Stomach (tissue), 19 donors: ENCODE measurements around the gene GULP1. TPM values are rescaled to one million over a fixed set of nuclear protein-coding genes. Genes with fewer than 3 reads are reported as not detected.
A peak's percentile ranks its signal among the peaks of the same experiment; 100 is the strongest.

Experiments
- DNase-seq, 2 donors: peaks; one replicate each; pipeline versions ENCODE4 v3.0.0 to v3.0.0-alpha.2; 2013 to 2019
- H3K27ac ChIP-seq, 5 donors: fragments of 200-600 bp in 4 of 5; sonication (generic) in 4 of 5; one replicate each; pipeline ENCODE4 v1.5.1; 2013 to 2019; ENCODE audit warnings: mild to moderate bottlenecking in 1 of 5, moderate library complexity in 1 of 5
- H3K27me3 ChIP-seq, 3 donors: fragments of 200-600 bp; sonication (generic); one replicate each; pipeline ENCODE4 v1.5.1; 2017 to 2019; ENCODE audit warnings: mixed run types in 1 of 3
- H3K36me3 ChIP-seq, 4 donors: fragments of 200-600 bp; sonication (generic); 1 replicate in 3 of 4; 2 replicates in 1 of 4; pipeline ENCODE4 v1.5.1; 2016 to 2019
- H3K4me1 ChIP-seq, 4 donors: fragments of 200-600 bp; sonication (generic); one replicate each; pipeline ENCODE4 v1.5.1; 2016 to 2019
- H3K4me3 ChIP-seq, 4 donors: fragments of 200-600 bp; sonication (generic) in 3 of 4; one replicate each; pipeline ENCODE4 v1.5.1; 2016 to 2019; ENCODE audit warnings: mild to moderate bottlenecking in 1 of 4
- H3K9me3 ChIP-seq, 4 donors: fragments of 200-600 bp; sonication (generic); one replicate each; pipeline ENCODE4 v1.5.1; 2016 to 2019
- EP300 ChIP-seq: sonication (generic); formaldehyde crosslinking; IDR thresholded peaks from one replicate; pipeline ENCODE4 v1.6.1; 2017; ENCODE audit warnings: antibody characterized with exemption
- POLR2A ChIP-seq, 4 donors: fragments of 450-650 bp; IDR thresholded peaks; one replicate each; pipeline ENCODE4 v1.6.1; 2016; ENCODE audit warnings: antibody characterized with exemption in 4 of 4, control low read depth in 2 of 4, mild to moderate bottlenecking in 1 of 4, moderate library complexity in 1 of 4
- POLR2AphosphoS5 ChIP-seq, 3 donors: sonication (generic); formaldehyde crosslinking; IDR thresholded peaks; one replicate each; pipeline ENCODE4 v1.6.1; 2016; ENCODE audit warnings: antibody characterized with exemption in 3 of 3
- WGBS, 5 donors: extraction: QIAGEN DNeasy Blood & Tissue Kit in 3 of 5; methylation state at CpG; one replicate each; pipeline versions ENCODE4 v1.1.5 to v1.1.7; 2013 to 2018; 5-methylcytosine and 5-hydroxymethylcytosine counted together
- intact Hi-C: fragments of 100-400 bp; cut with DNase I; formaldehyde crosslinking; loops from one replicate; pipeline ENCODE4 v1.15.1; 2023; ENCODE audit warnings: low total_unique reads
- long read RNA-seq, 10 donors: transcript quantifications; one replicate each; lab custom pipeline, GENCODE V29; 2026
- polyA plus RNA-seq, 3 donors: library from polyadenylated mRNA; stranded (reverse); fragments of 200-250 nt; gene quantifications; one replicate each; pipeline ENCODE4 v1.2.3, GENCODE V29; 2013
- total RNA-seq, 5 donors: library from RNA; depleted of rRNA; stranded (reverse); fragments of >200 nt; gene quantifications; one replicate each; pipeline versions ENCODE4 v1.1.0 to v1.2.3, GENCODE V29; 2014 to 2016
- TF ChIP-seq, protein P1 (sequence below), 7 experiments: fragments of 450-650 bp in 4 of 7; fragments of 200-600 bp in 3 of 7; sonication (generic) in 3 of 7; IDR thresholded peaks; one replicate each; pipeline ENCODE4 v1.5.1; 2016 to 2019; ENCODE audit warnings: antibody characterized with exemption in 7 of 7, control low read depth in 2 of 7, mild to moderate bottlenecking in 1 of 7
- donor health status: healthy with polysubstance abuse.
- donor health status: Bipolar disorder and iron deficiency.
- donor health status: healthy.

GULP1 gene, protein sequence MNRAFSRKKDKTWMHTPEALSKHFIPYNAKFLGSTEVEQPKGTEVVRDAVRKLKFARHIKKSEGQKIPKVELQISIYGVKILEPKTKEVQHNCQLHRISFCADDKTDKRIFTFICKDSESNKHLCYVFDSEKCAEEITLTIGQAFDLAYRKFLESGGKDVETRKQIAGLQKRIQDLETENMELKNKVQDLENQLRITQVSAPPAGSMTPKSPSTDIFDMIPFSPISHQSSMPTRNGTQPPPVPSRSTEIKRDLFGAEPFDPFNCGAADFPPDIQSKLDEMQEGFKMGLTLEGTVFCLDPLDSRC
- total RNA-seq: 100 to 1,000 TPM in 2 of 5 donors, 10 to 100 TPM in 2, 1 to 10 TPM in 1; 4.9 to 179 (median 56.7) TPM
- polyA plus RNA-seq: 10 to 100 TPM in 2 of 3 donors, 1 to 10 TPM in 1; 8.2 to 36.5 (median 25.3) TPM
- long read RNA-seq, donor 1, partial matches to known transcripts: 0 of 1 reads
- long read RNA-seq, donor 1, other reads (novel, unspliced or antisense): 0 of 1 reads
- long read RNA-seq, donor 2: 0 reads
- long read RNA-seq, donor 3: 0 reads
- long read RNA-seq, donor 4: 0 reads
- long read RNA-seq, donor 5, partial matches to known transcripts: 6 of 9 reads
- long read RNA-seq, donor 5, other reads (novel, unspliced or antisense): 0 of 9 reads
- long read RNA-seq, donor 6: 0 reads
- long read RNA-seq, donor 7, partial matches to known transcripts: 0 of 3 reads
- long read RNA-seq, donor 7, other reads (novel, unspliced or antisense): 0 of 3 reads
- long read RNA-seq, donor 8, partial matches to known transcripts: 8 of 12 reads
- long read RNA-seq, donor 8, other reads (novel, unspliced or antisense): 0 of 12 reads
- long read RNA-seq, donor 9, partial matches to known transcripts: 0 of 2 reads
- long read RNA-seq, donor 9, other reads (novel, unspliced or antisense): 0 of 2 reads
- long read RNA-seq, donor 10: 0 reads

DNA sequence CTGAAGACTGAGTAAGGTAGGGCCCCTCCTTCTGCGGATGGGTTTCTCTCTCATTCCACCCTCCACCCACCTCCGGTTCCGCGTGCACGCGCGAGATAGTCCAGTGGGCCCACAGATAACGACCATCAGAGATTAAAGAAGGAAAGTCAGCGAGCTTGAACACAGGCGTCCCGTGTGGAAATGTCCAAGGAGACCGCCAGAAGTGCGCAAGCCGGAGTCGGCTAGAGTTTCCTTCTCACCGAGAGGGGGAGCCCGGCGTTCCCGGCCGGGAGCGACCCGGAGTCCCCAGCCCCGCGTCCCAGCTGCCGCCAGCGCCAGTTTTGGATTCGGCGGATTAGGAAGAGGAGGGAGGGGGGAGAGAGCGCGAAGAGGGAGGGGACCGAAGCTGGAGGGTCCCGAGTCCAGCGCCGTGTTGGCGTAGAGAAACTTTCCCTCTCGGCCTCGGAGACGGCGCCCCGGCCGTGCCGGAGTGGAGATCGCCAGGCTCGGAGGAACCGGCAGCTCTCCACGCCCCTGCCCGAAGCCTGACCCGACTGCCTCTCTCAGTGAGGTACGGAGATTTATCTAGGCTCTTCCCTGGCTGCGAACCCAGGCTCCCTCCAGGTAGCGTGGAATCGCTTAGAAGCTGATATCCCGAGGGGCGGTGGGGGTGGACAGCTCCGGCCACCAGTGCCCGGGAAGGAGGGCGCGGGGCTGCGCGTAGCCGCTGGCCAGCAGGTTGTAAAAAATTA is at the start of gene GULP1:
Gene GULP1, plus strand, starts transcription at position 258 of the 731 bp plus-strand sequence. CDS start 185,829 bp downstream, outside the sequence.
- TF ChIP-seq EP300: no peak
- peak in 1 of 3 donors; percentile 60 for TF ChIP-seq POLR2AphosphoS5 (IDR thresholded peaks at IDR 0.05)
- TF ChIP-seq, protein P1, sequence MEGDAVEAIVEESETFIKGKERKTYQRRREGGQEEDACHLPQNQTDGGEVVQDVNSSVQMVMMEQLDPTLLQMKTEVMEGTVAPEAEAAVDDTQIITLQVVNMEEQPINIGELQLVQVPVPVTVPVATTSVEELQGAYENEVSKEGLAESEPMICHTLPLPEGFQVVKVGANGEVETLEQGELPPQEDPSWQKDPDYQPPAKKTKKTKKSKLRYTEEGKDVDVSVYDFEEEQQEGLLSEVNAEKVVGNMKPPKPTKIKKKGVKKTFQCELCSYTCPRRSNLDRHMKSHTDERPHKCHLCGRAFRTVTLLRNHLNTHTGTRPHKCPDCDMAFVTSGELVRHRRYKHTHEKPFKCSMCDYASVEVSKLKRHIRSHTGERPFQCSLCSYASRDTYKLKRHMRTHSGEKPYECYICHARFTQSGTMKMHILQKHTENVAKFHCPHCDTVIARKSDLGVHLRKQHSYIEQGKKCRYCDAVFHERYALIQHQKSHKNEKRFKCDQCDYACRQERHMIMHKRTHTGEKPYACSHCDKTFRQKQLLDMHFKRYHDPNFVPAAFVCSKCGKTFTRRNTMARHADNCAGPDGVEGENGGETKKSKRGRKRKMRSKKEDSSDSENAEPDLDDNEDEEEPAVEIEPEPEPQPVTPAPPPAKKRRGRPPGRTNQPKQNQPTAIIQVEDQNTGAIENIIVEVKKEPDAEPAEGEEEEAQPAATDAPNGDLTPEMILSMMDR (IDR thresholded peaks at IDR 0.05): peak in 5 of 7 experiments; percentile 51 to 73 (median 60)
- Histone ChIP-seq H3K9me3 (no peaks in the 10 kb centered on the region), H3K36me3 (no peaks in the 10 kb centered on the region), H3K27ac (peak within 1 kb of the TSS; percentile 97 to 100 (median 98)), H3K4me3 (peak within 1 kb of the TSS; percentile 55 to 74 (median 67)), H3K27me3 (peaks cover 0 to 8% (median 0%) of the 10 kb centered on the region in 3 donors), H3K4me1 (peaks cover 0 to 43% (median 20%) of the 10 kb centered on the region in 4 donors)
- 1 to 2% (median 1%) methylated on average over 48 to 61 of the region's 61 CpGs for WGBS, 5 donors
- intact Hi-C loops: no loop called here
- peak; percentile 83 to 94 for DNase-seq

DNA sequence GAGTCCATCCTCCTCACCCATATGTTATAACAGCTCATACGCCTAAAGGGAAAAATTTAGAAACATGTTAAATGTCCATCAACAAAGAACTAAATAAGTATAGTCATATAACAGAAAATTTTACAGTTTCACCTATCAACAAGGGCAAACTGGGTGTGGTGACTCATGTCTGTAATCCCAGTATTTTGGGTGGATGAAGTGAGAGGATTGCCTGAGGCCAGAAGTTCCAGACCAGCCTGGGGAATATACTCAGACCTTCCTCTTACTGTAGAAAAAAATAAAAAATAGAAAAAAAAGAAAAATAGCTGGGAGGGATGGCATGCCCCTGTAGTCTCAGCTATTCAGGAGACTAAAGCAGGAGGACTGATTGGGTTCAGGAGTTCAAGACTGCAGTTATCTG is 48.3 kb upstream of the GULP1 start:
- Histone ChIP-seq H3K4me1 (no peaks in the 10 kb centered on the region), H3K4me3 (no peak overlapping the region), H3K36me3 (no peaks in the 10 kb centered on the region), H3K9me3 (peaks cover 0 to 5% (median 0%) of the 10 kb centered on the region in 4 donors), H3K27ac (no peak overlapping the region), H3K27me3 (no peaks in the 10 kb centered on the region)
- intact Hi-C loops: no loop called here
- WGBS, 5 donors: 88 to 98% (median 96%) methylated on average over 1 of the region's 1 CpG
- TF ChIP-seq, protein P1 (IDR thresholded peaks at IDR 0.05): no peak
- TF ChIP-seq POLR2AphosphoS5 (IDR thresholded peaks at IDR 0.05) (no peak), POLR2A (IDR thresholded peaks at IDR 0.05) (no peak), EP300 (no peak)
- DNase-seq: no peak

DNA sequence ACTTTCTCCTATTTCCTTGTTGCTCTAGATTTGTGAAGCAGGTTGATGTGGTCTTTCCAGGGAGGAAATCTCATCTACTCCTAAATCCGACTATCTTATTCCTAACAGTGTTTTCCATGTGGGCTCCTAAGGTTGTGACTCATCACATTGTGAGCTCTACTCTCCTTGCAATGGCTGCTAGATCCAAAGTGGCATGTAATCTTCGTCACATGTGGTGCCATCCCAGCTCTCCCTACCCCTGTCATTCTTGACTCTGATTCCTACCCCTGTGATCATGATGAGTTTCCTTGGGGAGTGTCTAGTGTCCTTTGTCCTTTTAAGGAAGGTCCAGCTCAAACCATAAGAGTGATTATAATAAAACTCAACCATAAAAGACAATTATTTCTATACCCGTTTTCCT is 47.3 kb upstream of the GULP1 start:
- Histone ChIP-seq H3K27me3 (no peaks in the 10 kb centered on the region), H3K36me3 (no peaks in the 10 kb centered on the region), H3K4me1 (no peaks in the 10 kb centered on the region), H3K9me3 (no peaks in the 10 kb centered on the region), H3K27ac (no peak overlapping the region), H3K4me3 (no peak overlapping the region)
- TF ChIP-seq POLR2A (IDR thresholded peaks at IDR 0.05): no peak
- TF ChIP-seq, protein P1 (IDR thresholded peaks at IDR 0.05): no peak
- TF ChIP-seq EP300: no peak
- no peak for TF ChIP-seq POLR2AphosphoS5 (IDR thresholded peaks at IDR 0.05)
- DNase-seq: no peak
- intact Hi-C loops: no loop called here
- 83 to 86% (median 86%) methylated on average over 3 of the region's 3 CpGs for WGBS, 5 donors

DNA sequence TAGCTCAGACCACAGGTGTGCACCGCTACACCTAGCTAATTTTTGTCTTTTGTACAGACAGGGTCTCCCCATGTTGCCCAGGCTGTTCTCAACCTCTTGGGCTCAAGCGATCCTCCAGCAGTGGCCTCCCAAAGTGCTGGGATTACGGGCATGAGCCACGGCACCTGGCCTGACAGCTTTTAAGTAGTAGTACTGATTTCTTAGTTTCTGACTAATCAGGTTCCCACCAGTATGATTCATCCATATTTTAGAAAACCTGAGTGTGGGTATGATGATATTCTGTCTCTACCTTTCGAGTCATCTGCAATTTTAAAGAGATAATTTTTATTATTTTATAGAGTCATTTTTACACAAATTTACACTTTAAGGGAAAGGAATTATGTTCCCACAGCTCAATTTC is 46.4 kb upstream of the GULP1 start:
- intact Hi-C loops: no loop called here

More for the DNA sequence above, 46.4 kb upstream of the GULP1 start:
- Histone ChIP-seq H3K4me3 (no peak overlapping the region), H3K27ac (no peak overlapping the region), H3K27me3 (no peaks in the 10 kb centered on the region), H3K9me3 (no peaks in the 10 kb centered on the region), H3K4me1 (no peaks in the 10 kb centered on the region), H3K36me3 (no peaks in the 10 kb centered on the region)
- WGBS, 5 donors: 87 to 95% (median 92%) methylated on average over 5 of the region's 5 CpGs
- TF ChIP-seq, protein P1 (IDR thresholded peaks at IDR 0.05): no peak
- no peak for TF ChIP-seq EP300
- TF ChIP-seq POLR2AphosphoS5 (IDR thresholded peaks at IDR 0.05): no peak
- no peak for TF ChIP-seq POLR2A (IDR thresholded peaks at IDR 0.05)
- DNase-seq: no peak
